ENCODE data around the gene APOBEC3F.

The APOBEC3F gene

GRCh38 chr22:39092111-39092862 is 51.6 kb downstream of the APOBEC3F start:
- no peak for DNase-seq (ENCODE audit: low read depth, low spot score)

DNA sequence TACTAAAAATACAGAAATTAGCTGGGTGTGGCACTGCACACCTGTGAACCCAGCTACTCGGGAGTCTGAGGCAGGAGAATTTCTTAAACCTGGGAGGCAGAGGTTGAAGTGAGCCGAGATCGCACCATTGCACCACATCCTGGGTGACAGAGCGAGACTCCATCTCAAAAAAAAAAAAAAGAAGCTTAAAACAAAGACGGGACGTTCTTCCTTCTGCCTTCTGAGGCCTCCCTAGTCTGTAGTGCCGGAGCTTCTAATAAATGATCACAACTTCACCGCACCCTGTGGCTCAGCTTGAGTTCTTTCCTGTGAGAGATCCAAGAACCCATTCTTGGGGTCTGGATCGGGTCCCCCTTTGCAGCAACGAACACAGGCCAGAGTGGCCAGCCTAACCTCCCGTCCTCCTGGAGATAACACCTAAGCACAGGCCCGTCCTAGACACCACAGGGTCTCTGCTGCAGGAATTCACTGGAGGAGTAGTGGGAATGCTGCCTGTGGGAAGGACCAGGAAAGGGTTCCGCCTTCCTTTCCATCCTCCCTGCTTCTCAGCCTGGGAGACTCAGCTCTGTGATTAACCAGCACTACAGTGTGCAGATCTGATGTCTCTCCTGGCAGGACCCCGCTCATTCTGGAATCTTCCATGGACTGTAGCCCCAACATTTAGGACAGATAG is 54.2 kb downstream of the APOBEC3F start:
- no peak for DNase-seq (ENCODE audit: low read depth, low spot score)

- no peak for DNase-seq (ENCODE audit: low read depth, low spot score)
Observed at GRCh38 chr22:39095971-39096370, 55.3 kb downstream of the APOBEC3F start.

DNA sequence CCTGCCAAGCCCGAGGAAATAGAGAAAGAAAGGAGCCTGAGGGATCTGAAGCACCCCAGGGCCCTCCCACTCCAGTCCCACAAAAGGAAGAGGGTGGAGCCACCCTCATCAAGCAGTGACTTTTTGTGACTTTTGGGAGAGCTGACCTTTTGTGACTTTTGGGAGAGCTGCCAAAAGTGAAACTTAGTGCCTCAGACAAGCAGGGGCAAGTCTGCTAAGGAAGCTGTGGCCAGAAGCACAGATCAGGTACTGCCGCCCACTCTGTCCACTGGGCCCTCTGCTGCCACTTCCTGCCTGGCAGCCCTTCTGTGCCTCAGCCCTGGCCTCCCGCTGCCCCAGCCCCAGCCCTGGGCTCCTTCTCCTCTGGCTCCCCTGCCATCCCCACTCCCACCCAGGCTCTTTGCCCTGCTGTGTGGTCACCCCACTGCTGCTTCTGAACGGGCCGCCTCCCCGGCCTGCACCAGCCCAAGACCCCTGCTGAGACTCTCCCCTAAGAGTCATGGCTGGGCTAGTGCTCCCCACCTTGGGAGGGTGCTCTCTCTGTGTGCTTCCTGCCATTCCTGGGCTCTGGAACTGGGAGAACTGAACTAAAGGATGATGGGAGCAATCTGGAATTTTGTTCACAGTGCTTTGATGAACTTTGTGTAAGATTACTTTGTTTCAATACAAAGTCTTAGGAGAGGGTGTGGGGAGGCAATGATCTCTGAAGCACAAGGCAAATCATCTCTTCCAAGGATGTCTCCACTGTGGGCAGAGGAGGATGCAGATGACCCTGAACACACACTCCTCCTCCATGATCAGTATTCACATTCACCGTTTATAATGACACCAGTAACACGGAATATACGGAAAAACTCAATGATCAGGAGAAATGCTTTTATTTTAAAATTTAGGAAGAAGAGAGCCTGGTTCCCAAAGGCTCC is 56.7 kb downstream of the APOBEC3F start, which contains the start of gene APOBEC3H:
Gene APOBEC3H (plus strand): TSS at position 147 of the 923 bp plus-strand sequence. CDS start 3,035 bp downstream, outside the sequence.
- DNase-seq (ENCODE audit: low read depth, low spot score) = no peak

DNA sequence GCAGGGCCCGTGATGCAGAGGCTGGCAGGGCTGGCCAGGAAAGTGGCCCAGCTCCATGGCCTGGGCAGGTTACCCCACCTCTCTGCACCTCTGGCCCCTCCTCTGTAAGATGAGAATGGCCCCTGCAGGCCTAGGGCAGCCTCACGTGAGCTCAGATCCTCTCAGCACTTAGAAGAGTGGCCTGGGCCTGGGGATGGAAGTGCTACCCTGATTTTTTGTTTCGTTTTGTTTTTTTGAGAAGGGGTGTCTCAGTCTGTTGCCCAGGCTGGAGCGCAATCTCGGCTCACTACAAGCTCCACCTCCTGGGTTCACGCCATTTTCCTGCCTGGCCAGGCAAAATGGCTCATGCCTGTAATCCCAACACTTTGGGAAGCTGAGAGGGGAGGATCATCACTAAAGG is 57.4 kb downstream of the APOBEC3F start:
- no peak for DNase-seq (ENCODE audit: low read depth, low spot score)

DNA sequence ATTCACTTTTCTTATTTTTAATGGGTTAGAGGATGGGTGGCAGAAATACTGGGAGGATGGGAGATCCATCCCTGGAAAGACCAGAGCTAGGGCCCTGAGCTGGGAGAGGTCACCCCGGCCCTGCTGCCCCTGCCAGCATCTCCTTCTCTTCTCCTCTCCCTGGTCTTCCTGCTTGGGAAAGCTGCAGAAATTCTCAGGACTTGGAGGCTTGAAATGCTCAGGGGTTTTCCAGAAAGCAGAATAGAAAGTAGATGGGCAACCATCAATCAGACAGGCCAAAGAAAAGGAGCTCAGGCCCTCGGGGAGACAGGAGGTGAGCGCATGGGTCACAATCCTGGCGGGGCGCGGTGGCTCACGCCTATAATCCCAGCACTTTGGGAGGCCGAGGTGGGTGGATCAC is 57.9 kb downstream of the APOBEC3F start:
- DNase-seq (ENCODE audit: low read depth, low spot score) = no peak

DNA sequence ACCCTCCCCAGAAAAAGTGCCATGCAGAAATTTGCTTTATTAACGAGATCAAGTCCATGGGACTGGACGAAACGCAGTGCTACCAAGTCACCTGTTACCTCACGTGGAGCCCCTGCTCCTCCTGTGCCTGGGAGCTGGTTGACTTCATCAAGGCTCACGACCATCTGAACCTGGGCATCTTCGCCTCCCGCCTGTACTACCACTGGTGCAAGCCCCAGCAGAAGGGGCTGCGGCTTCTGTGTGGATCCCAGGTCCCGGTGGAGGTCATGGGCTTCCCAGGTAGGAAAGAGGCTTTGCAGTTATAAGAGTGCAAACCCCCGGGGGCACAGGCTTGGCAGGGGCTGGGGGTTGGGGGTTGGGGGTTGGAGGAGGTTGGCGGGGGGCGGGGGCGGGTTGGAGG is 60.6 kb downstream of the APOBEC3F start:
- no peak for DNase-seq (ENCODE audit: low read depth, low spot score)

- no peak for DNase-seq (ENCODE audit: low read depth, low spot score)
Observed at GRCh38 chr22:39103431-39103830, 62.8 kb downstream of the APOBEC3F start.
